GM18868 (cell line): ENCODE results near the gene DMD.
"Not testable (repeated sequence)": the region's sequence is repeated elsewhere in the genome, so short reads cannot be mapped to it uniquely, and the experiment has no call there.

Source experiments
- ATAC-seq: cut with Tn5 transposase; IDR thresholded peaks from one replicate; pipeline ENCODE4 v1.9.1; 2021; ENCODE audit warnings: mild to moderate bottlenecking, moderate library complexity; ENCODE audit not compliant: unreplicated experiment

Gene DMD

DNA sequence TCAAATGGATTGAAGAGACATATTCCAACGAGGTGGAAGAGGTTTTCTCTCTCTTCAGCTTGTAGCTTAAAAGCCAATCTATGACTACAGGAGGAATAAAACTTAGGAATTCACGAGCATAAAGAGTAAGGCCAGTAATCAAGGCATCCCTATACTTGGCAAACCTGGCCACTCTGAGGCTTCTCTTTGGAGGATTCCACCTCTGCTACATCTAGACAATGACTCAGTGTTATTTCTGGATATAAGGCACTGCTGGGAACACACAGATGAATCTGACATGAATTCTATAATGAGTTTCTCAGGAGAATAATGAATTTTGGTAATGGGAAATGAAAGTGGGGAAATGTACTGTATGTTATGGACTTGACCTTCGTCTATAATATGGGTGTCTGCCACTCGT is 1123.7 kb downstream of the DMD start:
- no peak for ATAC-seq

DNA sequence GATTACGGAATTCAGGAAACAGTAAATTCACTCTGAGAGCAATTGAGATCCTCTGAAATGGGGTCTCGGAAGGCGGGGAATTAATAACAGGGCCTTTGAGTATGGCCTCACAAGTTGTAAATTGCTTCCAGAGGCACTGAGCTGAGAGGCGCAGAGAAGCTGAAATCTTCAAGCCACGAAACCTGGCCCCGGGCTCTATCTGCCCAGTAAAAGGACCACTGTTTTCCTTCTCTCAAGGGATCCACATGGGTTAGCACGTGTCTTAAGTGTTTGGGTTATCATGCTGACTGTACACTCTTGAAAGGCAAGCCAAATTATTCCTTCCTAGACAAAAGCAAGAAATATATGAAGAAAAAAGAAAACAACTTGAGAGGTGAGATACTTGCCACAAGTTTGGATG is 1126.6 kb downstream of the DMD start:
- no peak for ATAC-seq

DNA sequence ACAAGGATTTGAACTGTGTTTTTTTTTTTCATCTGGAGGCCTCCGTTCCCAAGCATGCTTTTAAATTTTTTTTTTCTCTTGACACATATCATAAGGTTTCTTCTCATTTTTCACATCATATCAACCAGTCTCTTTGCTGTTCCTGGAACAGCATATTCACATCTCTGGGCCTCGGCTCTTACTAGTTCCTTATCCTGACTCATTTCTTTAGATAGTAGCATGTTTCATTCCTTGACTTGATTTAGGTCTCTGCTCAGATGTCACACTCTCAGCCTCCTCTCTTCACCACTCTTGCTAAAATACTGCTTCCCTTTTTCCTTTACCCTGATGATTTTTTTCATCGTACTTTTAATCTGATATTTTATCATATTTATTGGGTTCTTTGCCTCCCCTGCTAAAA is 1163.1 kb downstream of the DMD start:
- no peak for ATAC-seq

DNA sequence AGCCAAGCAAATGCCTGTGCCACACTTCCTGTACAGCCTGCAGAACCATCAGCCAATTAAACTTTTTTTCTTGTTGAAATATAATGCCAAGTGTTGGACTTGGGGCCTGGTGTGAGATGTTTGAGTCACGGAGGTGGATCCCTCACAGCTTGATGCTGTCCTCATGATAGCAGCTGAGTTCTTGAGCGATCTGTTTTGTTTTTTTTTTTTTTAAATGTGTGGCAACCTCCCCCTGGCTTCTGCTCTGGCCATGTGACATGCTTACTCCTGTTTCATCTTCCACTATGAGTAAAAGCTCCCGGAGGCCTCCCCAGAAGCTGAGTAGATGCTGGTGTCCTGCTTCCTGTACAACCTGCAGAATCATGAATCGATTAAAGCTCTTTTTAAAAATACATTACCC is 1166.2 kb downstream of the DMD start:
- ATAC-seq: no peak

DNA sequence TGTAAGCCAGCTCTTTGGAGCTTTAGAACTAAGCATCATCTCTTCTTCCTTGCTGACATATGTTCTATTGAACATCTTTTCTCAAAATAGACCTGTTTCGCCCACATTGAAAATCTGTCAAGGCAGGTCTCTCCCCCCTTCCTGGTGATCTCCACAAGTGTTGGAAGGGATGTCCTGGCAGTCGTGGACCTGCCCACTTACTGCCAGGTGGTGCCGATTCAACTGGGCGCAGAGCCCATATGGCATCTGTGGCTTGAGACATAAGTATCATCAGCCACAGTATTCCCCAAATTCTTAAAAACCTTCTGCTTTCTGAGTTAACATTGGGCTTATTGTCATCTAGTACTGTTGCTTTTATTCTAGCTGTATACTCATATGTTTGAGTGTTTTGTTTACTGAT is 1170.2 kb downstream of the DMD start:
- ATAC-seq: no peak

DNA sequence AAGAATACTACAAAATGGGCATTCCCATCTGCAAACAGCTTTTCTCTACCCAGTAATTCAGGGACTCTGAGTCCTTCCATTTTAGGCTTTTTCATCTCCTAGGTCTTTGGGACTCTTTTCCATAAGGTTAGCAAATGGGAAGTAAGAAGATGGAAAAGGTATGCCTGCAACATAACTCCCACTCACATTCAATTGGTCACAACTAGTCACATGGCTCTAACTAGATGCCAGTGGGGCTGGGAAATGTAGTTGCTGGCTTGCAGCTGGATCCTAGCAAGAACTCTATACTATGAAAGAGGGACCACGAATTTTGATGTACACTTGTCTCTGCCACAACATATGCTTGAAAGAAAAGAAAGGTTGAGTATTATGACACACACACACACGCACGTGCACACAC is 1184.6 kb downstream of the DMD start:
- no peak for ATAC-seq

DNA sequence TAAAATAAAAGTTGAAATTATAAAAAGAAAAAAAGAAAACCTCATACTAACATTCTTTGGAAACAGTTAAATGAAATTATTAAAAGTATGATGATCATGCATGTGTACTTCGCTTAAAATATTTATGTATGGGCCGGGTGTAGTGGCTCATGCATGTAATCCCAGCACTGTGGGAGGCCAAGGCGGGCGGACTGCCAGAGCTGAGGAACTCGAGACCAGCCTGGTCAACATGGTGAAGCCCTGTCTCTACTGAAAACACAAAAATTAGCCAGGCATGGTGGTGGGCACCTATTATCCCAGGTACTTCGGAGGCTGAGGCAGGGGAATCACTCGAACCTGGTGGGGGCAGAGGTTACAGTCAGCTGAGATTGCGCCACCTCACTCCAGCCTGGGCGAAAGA is 1187.3 kb downstream of the DMD start:
- no peak for ATAC-seq

DNA sequence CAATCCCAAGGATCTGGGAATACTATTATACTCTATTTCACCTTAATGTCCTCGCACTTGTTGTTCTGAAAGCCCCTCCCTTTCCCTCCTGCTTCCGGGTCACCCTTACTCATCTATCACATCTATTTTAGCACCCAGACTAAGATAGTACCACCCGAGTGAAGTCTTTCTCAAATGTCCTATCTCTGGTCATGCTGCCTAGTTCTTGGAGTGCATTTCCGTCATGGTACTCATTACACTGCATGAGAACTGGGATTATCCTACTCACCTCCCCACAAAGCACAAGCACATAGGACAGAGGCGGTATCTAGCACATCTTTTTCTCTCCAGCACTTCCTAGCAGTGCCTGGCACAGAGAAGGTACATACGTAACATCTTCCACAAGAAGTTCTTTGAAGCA is 1195.2 kb downstream of the DMD start:
- ATAC-seq: no peak

DNA sequence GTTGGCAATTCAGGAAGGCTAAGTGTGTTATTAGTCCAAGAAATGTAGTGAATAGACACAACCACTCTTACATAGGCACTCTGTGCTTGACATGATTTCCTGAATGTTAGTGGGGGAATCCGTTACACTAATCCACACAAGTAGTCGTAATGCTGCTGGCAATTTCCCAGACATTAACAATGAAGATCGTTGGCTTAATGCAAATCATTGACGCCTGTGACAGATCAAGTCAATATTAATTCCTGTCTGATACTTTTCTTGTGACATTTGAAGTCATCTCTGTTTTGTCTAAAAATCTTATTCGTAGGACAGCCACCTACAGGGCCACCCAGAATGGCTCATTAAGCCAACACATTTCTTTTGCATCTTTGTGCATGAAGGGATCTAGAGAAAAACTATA is 1200.4 kb downstream of the DMD start:
- ATAC-seq: no peak

DNA sequence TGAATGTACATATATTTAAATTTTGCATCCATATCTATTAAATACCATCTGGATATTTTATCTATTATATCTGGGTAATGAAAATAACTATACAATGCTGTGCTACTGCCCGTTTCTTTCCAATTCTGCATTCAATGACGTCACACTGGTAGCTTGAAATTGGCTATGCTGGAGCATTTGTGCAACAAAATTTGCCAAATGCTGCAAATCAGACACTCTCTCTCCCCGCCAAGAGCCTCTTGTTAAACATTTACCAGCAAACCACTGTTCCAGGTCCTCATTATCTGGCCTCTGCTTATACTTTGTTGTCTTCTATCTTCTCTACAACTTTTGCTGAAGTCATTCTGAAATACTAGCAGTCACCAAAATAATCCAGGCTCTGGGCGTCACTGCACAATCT is 1201.1 kb downstream of the DMD start:
- ATAC-seq: no peak

DNA sequence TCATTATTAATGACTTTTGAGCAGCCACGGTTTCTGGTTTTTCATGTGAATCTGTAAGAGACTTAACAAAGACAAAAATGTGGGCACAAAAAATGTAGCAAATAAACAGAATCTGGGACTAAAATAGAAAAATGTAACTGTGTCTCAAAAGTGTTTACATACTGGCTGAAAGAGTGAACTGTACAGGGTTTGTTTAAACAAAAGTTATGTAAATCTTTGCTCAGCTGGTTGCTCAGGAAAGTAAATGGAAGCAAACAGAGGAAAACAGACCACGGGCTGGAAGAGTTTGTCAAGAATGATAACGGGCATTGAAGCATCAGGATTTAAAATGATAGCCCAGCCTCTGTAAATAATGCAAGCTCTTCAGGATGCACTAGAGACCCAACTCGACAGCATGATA is 1217.7 kb downstream of the DMD start:
- no peak for ATAC-seq

DNA sequence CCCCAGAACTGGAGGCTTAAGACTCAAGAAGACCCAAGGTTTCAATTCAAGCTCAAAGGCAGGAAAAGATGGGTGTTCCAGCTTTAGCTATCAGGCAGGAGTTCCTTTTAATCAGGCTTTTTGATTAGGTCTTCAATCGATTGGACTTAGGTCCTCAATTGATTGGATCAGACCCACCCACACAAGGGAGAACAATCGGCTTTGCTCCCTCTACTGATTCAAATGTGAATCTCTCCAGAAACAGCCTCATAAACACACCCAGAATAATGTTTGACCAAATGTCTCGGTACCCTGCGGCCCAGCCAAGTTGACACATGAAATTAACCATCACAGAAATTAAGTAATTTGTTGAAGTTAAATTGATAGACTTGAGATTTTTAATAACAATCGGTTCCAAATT is 1222.4 kb downstream of the DMD start:
- no peak for ATAC-seq

DNA sequence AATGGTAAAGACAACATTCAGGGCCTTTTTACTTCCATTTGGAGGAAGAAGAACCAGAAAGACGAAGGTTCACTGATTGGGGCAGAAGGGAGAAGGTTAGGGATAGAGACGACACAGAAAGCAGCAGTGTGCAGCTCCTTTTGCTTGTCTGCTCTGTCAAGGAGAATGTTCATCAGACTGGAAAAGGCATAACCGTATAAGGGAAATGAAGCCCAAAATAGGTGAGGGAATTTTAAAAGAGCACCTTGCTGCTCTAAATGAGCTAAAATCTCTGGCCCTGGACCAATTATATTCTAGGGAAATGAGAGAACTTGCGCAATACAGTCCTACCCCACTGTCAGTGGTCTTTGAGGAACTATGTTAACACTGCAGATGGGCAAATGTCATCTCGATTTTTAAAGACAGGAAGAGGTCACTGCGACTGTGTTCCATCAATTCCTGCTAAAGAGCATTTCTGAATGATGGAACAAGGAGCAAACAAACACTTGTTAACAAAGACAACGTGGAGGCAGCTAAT is 1229.7 kb downstream of the DMD start:
- no peak for ATAC-seq

DNA sequence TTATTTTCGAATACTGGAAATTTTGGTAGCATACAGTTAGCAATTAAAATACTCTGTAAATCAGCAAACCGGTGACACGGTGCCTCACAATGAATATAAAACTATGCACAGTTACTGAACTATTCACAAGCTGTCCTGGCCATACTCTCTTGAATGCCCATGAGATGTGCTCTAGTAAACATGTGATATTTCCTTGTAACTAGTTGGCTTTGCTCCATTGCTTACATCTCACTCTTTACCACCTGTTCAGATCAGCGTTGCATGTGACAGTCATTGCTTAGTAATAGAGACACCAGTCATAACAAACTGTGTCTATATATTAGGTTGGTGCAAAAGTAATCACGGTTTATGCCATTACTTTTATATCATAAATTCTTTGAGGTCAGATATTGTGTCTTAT is 1241.6 kb downstream of the DMD start:
- ATAC-seq: no peak

DNA sequence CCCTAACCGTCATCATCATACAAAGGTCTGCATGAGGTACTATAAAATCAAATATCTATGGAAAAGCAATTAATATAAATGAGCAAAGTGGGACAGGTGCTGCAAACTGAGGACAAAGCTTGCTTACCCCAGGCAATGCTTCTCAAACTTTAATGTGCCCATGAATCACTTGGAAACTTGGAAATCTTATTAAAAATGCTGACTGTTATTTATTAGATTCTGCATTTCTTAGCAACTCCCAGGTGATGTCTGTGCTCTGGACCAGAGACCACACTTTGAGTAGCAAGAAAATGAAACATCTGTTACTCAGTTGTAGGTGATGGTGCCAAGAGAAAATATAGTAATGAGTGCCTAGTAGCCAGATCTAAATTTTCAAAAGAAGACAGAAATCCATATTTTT is 1249.1 kb downstream of the DMD start:
- ATAC-seq: no peak

DNA sequence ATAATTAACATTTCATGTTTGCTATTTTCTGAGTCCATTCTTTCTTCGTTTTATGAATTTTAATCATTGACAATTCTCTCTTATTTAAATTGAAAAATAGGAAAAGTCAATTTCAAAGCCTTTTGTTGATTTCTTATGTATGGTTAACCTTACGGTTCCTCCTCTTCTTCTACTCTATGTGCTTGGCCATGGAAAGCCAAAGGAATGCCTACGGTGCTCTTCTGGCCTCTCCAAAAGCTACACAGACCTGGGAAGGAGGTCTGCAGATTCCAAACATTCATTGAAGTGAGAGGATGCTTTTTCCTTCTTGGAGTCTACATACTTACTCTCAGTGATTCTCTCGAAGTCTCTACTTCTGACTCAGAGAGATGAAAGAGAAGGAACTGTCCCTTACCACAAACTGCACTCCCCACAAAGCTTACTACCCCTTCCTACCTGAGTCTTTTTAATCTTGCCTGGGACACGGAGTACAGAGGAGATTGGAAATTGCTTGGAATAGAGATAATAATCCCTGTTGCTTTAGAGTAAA is 1276.4 kb downstream of the DMD start:
- ATAC-seq: no peak

DNA sequence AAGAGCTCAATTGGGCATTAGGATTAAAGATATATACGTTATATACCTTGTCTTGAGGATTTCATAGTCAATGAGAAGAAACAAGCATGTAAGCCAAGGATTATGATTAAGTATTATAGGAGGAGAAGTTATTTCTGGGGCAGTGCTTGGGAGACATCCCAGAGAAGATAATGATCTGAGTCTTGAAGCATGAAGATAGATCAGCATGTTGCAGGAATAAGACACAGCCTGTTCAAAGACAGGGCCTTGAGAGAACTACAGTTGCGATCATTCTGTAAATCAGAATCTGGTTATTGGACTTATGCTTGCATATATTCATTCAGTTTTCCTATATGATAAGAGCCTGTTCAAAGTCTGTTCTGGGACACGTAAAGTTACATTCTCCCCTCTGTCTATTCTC is 1277.3 kb downstream of the DMD start:
- ATAC-seq: no peak

DNA sequence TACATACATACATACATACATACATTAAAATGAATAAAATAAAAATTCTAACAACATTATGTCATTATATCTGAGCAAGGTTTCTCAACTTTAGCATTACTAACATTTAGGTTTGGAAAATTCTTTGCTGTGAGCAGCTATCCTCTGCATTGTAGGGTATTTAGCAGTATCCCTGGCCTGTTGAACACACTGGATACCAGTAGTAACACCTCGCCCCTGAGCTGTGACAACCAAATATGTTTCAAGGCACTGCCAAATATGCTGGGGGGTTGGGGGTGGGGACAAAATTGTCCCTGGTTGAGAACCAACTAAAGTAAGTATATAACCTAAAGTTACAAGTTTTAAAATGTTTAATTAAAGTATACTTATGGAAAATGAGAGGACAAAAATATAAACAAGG is 1278.6 kb downstream of the DMD start:
- no peak for ATAC-seq

DNA sequence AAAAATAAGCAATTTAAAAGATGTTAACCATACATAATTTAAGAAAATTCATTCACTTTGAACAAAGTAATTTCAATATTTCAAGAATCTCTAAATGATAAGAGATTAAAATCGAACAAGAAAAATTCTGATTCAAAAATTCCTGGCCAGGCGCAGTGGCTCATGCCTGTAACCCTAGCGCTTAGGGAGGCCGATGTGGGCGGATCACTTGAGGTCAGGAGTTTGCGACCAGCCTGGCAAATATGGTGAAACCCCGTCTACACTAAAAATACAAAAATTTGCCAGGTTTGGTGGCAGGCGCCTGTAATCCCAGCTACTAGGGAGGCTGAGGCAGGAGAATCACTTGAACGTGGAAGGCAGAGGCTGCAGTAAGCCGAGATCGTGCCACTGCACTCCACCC is 1279.0 kb downstream of the DMD start:
- ATAC-seq: not testable (repeated sequence)

DNA sequence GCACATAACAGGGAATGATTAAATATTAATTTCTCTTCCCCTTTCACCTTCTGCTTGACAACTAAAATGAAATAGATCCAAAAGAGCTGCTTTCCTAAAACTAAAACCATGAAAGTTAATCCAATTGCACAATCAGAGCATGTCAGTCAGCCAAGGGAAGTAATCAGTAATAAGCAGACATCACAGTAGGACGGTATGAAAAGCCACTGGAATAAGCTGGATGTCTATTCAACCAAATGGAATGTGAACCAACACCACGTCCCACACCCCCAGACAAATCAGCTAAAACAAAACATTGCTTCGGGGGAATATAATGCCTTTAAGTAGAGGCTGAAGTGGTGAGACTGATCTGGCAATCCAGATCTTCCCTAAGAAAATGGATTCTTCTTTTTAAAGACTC is 1280.1 kb downstream of the DMD start:
- ATAC-seq: no peak

DNA sequence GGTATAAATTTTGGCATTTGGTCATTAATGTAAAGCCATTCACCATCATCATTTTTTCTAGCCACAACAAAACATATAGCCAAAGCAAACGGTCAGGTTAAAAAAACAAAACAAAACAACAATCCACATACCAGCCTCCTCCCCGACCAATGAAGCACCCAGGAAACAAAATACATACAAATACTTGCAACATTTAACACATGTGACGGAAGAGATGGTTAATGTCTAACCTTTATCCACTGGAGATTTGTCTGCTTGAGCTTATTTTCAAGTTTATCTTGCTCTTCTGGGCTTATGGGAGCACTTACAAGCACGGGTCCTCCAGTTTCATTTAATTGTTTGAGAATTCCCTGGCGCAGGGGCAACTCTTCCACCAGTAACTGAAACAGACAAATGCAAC is 1282.0 kb downstream of the DMD start:
- no peak for ATAC-seq

DNA sequence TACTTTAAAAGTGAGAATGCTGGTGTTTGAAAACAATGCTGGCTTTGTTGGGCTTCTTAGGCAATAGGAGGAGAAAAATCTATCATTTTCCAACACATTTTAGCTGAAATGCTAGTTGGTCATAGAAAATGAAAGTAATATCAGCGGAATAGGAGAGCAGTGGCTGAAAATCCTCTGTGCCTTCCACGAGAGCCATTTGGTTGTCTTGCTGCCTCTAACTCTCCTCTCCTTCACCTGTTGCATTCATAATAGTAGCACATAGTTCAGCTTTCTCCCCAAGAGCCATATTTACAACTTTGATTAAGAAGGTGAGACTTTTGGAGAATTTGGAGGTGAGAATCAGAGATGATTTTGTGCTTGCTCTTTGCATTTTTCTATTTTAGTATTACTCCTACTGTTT is 1290.1 kb downstream of the DMD start:
- ATAC-seq: no peak

DNA sequence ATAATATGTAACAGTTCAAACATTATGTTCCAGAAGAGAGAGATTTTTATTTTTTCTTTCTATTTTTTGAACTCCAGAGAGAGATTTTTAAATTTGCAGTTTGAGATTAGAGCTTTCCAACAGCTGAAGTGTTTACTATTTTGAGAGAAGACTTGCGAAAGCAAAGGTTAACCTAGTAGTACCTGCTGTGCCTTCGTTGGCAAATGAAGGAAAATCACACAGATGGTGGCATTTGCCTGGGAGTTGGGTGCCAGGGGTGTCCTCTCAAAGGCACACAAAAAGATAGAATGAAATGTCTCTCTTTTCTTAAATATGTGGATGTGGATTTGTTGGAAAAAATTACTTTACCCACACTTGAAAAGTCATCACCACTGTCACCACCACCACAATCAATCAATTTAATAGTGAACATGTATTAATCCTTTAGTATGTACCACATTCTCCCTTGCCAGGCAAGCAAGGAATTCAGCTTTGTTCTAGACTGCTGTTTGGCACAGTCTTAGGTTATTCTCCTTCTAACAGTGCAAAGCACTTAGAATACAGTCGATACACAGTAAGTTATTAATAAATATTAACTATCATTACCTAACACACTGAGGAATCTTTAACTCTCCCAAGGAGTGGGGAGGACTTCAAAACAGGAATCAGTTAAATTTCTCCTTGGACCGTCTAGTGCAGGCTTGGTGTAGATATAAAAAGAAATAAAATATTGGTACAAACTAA is 1301.3 kb downstream of the DMD start:
- no peak for ATAC-seq
